Femur (tissue), 1 donor: ENCODE data around the gene COL6A2.

ENCODE experiments used
- DNase-seq: peaks from one replicate; pipeline ENCODE4 v3.0.0-alpha.2; 2017

Gene COL6A2

DNA sequence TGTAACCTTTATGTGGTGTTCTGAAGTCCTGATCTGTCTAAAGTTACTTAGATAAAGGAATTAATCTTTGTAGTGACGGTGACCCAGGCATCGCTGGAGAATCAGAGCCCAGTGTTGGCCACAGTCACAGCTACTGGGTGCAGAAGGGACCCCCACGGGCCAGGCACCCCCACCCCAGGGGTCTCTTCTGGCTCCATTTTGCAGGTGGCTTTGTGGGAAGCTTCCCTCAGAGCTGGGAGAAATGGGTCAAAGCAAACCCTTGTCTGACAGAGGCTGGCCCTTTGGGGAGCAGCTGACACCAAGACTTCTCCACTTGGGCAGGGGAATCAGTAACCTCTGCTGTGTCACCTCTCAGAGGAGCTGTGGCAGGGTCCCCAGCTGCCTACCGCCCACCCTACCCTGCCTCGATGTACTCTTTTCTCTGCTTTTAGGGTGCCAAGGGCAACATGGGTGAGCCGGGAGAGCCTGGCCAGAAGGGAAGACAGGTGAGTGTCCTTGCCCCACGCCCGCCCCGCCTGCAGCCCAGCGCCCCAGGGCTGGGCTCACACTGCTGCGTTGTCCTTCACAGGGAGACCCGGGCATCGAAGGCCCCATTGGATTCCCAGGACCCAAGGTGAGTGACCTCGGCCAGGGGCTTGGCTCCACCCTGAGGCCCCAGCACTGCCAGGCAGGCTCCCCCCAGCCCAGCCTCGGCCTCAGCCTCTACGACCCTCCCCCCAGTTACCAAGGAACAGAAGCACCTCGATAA is 17.7 kb downstream of the COL6A2 start:
- DNase-seq: no peak

DNA sequence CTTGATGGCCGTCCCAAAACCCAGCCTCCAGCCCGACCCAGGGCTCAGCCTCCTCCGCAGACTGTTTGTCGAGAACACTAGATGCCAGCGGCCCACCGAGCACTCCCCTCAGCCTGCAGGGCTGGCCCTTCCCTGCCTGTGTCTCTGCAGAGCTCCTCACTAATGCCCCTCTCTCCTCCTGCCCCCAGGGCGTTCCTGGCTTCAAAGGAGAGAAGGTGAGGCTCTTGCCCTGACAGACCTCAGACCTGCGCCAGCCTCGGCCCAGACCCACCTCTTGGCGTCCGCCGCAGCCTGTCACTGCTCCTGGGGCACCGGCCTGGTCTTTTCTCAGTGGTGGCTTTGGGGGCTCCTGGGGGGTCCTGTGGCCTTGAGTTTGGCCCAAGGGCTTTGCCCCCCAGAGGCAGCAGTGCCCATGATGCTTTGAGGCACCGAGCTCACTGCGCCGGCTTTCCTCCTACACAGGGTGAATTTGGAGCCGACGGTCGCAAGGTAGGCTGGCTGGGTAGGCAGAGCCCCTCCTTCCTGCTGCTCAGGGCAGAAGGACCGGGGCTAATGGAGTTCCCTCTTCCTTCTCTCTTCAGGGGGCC is 18.4 kb downstream of the COL6A2 start:
- DNase-seq: no peak

DNA sequence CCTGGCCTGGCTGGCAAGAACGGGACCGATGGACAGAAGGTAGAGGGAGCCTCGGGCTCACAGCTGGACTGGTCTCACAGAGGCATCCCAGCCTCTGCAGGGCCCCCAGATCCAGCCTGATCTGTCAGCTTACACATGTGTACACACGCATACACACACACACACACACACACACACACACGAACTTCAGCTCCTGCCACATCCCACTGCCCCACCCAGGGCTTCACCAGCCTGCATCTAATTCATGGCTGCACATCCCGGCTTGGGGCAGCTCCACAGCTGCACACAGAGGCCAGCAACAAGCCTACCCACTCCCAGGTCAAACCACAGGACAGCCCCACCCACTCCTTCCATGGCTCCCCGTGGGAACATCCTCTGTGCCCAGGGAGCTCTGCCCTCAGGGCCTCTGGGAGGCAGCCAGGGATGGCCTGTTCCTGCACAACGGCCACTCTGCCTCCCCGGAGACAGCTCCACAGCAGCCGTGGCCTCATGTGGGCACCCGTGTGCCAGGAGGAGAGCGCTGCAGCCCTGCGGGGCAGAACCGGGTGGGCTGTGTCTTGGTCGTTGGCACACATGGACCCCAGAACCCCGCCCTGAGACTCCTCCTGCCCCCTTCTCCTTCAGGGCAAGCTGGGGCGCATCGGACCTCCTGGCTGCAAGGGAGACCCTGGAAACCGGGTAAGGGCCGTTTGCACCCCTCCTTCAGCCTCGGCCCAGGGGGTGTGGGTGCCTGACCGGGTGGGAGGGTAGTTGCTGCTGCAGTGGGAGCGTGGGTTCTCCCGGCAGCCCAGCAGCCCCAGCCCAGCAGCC is 19.1 kb downstream of the COL6A2 start:
- peak; percentile 52 for DNase-seq

DNA sequence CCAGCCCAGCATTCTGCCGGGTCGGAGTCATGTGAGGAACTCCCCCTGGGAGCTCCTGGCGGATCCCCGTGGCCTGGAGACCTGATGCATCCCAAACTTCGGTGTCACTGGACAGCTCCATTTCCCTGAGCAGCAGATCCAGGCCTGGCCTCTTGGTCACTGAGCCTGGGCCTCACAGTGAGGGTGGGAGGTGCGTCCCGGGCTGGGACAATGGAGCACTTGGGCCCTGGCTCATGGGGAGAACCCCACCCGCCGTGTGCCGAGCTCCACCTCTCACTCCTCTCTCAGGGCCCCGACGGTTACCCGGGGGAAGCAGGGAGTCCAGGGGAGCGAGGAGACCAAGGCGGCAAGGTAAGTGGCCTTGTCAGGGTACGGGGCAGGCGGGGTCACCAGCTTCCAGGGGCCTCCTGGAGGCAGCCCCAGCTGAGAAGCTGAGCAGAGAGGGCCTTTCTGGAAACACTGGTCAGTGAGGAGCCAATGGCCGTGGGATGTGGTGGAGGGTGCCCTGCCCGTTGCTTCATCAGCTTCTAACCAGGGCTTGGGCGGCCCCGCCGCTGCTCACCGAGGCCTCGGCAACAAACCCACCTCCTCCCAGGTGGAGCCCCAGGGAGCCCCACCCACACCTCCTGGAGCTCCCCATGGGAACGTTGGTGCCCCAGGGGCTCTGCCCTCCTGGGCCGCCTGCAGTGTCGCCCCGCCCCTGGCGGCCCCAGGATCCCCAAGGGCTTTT is 19.8 kb downstream of the COL6A2 start:
- peak; percentile 20 for DNase-seq

DNA sequence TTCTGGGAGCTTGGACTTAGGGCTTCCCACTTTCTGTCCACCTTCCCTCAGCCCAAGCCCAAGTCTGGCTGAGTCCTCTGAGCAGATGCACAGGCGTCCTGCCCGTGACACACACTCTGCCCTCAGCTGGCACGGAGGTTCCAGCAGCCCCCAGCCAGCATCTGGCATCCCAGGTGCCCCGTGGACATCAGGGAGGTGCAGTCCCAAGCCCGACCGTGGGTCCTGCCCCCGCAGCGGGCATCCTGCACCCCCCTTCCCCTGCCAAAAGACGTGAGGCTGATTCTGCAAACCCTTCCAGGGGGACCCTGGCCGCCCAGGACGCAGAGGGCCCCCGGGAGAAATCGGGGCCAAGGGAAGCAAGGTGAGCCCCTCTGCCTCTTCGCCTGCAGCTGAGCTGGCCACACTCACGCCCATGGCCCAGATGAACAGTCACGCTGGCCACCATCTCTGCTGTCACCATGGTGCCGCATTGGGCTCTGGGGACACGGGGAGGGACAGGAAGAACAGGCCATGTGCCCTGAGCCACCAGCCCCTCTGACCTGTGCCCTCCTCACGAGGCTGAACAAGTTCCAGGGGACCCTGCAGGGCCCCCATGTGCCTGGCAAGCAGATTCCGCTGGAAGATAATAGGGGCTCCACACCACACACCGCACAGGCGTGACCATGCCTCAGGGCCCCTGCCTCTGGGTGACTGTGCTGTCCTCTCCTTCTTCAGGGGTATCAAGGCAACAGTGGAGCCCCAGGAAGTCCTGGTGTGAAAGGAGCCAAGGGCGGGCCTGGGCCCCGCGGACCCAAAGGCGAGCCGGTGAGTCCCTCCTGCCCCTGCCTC is 20.6 kb downstream of the COL6A2 start:
- peak; percentile 20 for DNase-seq

DNA sequence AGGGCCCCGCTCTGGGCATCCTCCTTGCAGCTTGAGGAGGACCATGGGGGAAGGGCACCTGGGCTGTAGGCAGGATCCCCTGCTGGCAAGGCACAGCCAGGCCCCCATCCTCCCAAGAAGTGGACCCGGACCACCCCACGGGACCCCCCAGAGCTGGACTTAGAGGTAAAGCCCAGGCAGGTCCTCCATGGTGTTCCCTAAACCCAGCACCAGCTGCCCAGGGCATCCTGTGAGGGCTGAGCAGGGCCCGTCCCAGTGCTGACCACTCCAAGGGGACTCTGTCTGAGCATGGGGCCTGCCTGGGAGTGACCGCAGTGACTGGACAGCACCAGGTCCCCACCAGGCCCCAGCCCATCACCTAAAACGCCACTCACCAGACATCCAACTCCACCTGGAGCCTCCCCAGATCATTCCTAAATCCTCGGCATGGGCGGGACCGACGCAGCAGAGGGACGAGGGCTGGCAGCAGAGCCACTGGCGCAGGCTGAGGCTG is 21.3 kb downstream of the COL6A2 start:
- DNase-seq: peak; percentile 21

DNA sequence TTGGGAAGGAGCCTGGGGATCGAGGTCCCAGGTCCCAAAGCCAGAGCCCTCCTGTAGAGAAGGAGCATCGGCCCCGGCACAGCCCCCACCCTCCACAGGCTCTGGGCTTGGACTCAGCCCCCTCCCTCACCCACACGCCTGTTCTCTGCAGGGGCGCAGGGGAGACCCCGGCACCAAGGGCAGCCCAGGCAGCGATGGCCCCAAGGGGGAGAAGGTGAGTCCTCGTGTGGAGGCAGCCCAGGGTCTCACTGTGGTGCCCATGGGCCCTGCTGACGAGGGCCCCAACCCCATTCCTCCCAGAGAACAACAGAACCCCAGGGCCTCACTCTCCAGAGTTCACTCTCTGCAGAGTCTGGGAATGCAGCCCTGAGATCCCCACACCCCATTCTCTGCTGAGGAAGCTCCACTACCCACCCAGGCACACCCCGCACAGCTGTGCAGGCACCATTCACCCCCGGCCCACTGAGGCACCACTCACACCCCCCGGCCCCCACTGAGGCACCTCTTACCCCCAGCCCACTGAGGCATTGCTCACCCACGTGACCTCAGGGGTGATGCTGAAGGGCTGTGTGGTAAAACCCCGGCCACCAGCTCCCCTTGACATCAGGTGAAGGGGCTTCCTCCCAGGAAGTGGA is 21.8 kb downstream of the COL6A2 start:
- DNase-seq: peak; percentile 18

DNA sequence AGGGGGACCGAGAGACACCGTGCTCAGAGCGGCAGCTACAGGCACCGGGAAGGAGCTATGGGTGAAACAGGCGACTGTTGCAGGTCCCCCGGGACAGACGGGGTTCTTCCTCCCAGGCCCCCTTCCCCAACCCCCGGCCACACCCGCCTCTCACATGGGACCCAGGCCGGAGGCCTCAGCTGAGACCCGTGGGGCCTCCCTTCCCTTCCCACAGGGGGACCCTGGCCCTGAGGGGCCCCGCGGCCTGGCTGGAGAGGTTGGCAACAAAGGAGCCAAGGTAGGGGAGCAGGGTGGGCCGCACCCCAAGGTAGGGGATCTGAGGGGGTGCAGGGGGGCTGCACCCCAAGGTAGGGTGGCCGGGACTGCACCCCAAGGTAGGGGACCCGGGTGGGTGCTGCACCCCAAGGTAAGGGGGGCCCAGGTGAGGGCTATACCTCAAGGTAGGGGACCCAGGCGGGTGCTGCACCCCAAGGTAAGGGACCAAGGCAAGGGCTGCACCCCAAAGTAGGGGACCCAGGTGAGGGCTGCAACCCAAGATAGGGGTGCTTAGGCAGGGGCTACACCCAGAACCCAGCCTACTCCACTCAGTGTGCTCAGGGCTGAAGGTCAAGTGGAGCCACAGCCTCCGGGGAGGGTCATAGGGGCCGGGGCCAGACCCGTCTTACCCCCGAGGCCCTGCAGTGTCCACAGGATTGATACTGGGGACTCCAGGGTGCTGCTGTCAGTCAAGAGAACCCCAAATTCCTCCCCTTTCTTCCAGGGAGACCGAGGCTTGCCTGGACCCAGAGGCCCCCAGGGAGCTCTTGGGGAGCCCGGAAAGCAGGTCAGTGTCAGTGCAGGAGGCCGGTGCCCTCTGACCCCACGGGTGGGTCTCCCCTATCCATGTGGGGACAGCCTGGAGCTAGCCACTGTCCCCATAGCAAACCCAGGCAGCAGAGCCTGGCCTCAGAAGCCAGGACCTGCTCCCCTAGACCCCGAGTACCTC is 22.7 kb downstream of the COL6A2 start:
- peak; percentile 19 for DNase-seq

DNA sequence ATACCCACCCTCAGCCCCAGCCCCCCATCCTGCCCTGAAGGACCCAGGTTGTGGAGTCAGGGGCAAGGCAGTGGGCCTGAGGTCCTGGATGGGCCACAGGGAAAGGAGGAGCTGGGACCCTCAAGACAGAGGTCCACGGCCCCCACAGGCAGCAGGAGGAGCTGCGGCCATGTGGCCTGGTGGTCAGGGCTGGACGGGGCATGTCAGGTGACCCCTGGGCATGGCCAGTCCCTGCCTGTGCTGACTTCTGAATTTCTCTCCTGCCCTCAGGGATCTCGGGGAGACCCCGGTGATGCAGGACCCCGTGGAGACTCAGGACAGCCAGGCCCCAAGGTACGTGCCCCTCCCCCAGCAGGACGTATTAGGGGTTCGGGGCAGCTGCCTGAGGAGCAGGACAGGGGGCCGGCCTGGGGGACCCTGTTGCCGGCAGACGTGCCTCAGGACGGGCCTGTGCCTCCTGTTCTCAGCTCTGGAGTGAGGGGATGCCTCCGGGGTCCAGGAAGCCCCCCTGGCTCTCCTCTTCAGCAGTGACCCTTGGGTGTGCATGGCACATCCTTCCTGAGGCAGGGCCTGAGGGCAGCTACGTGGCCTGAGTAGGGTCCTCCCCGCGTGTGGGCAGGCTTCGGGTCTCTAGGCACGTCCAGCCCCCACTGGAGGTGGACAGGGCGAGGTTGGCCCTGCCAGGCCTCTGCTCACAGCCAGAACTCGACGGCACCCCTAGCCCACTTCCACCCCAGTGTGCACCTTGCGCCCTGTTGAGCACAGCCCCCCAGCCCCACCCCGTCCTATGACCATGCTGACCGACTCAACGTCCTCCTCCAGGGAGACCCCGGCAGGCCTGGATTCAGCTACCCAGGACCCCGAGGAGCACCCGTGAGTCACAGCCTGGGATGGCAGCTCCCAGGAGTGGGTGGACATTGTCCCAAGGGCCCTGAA is 23.6 kb downstream of the COL6A2 start:
- DNase-seq: peak; percentile 19

DNA sequence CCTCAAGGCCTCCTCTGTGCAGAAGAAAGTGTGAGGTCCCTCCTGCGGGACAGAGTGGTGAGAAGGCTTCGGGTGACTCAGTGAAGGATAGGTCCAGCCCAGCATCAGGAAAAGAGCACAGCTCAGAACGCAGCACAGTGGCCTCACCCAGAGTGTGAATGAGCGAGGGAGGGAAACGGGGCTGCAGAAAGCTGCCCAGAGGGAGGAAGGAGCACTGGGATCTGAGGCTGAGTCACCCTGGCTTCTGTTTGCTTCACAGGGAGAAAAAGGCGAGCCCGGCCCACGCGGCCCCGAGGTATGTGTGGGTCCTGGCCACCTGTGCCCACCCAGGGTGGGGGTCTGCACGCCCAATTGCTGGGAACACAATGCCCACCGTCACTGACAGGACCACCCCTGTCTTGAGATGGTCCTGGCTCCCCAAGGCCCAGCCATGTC is 24.3 kb downstream of the COL6A2 start:
- peak; percentile 16 for DNase-seq

DNA sequence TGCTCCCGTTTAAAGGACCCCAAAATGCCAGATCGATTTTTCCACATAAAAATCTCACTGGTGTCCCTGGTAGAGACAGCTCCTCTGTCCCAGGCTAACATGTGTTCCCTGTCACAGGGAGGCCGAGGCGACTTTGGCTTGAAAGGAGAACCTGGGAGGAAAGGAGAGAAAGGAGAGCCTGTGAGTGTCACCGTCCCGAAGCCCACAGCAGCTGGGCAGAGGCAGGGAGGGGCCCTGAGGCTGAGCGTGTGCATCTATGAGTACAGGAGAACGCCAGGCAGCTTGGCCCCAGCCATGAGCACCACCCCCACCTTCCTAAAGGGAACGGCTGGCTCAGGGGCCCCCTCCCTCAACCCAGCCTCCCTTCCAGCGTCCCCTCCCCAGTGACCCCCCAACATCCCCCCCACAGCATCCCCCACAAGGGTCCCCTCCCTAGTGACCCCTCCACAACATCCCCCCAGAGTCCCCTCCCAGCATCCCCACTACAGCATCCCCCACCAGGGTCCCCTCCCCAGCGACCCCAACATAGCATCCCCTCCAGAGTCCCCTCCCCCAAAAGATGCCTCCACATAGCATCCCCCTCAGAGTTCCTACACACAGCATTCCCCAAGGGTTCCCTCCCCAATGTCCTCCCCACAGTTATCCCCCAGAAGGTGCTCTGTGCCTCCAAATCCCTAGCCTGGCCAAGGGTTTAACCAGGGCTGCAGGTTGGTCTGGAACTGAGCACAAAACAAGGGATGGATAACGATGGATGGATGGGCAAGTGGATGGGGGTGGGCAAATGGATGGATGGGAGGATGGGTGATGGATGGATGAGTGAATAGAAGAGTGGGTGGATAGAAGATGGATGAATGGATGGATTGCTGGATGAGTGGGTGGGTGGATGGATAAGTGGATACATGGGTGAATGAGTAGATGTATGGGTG is 25.1 kb downstream of the COL6A2 start:
- peak; percentile 15 for DNase-seq

DNA sequence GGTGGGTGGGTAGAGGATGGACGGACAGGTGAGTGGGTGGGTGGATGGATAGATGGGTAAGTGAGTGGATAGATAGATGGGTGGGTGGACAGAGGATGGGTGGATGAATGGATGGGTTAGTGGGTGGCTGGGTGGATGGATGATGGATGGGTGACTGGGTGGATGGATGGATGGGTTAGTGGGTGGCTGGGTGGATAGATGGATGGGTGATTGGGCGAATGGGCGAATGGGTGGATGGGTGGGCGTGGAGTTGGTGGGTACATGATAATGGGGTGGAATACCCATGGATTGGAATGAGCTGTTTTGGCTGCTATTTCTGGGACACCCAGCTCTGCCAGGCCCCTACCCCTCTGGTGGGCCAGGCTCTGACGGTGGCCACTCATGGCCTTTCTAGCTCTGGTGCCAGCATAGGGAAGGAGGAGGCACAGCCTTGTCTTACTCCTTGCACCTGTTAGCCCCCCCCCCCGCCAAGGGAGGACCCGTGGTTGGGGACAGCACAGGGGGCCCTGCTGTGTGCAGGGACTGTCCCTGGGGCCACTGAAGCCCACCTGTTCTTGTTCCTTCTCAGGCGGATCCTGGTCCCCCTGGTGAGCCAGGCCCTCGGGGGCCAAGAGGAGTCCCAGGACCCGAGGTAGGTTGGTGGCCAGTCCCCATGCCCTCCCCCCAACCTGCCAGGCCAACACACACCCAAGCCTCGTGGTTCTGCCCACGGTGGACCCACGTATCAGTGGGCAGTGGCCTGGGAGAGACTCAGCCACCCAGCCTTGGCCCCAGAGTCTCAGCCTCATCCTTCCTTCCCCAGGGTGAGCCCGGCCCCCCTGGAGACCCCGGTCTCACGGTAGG is 26.4 kb downstream of the COL6A2 start:
- DNase-seq: peak; percentile 35

DNA sequence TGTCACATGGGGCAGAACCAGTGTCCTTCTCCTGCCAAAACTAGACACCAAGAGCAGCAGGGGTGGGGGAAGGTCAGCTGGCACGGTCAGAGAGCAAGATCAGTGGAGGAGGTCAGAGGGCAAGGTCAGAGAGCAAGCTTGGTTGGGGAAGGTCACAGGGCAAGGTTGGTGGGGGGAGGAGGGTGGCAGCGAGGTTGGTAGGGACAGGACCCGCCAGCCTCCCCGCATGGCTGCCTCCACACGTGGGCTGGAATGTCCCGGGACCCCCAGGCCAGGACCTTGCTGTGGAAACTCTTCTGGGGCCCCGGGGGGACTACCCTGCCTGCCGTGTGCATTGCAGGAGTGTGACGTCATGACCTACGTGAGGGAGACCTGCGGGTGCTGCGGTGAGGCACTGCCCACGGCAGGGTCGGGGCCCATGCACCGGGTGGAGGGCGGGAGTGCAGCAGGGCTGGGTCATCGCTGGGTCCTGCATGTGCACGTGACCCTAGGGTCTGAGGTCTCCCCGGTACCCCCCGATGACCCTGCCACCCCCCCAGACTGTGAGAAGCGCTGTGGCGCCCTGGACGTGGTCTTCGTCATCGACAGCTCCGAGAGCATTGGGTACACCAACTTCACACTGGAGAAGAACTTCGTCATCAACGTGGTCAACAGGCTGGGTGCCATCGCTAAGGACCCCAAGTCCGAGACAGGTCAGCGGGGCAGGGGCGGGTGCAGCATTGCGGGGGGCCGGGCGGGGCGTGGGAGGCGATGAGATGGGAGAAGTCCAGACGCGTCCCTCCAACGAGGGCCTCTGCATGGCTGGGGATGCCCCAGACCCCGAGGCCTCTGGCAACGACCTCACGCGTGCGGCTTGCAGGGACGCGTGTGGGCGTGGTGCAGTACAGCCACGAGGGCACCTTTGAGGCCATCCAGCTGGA is 27.3 kb downstream of the COL6A2 start:
- DNase-seq: peak; percentile 35

DNA sequence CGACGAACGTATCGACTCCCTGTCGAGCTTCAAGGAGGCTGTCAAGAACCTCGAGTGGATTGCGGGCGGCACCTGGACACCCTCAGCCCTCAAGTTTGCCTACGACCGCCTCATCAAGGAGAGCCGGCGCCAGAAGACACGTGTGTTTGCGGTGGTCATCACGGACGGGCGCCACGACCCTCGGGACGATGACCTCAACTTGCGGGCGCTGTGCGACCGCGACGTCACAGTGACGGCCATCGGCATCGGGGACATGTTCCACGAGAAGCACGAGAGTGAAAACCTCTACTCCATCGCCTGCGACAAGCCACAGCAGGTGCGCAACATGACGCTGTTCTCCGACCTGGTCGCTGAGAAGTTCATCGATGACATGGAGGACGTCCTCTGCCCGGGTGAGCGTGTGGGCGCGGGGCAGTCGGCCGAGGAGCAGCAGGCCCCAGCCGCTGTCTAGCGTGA is 28.0 kb downstream of the COL6A2 start:
- DNase-seq: peak; percentile 25
